Measurements from ENCODE around the gene MYL12A. TPM values are rescaled to one million over a fixed set of nuclear protein-coding genes. Genes with fewer than 3 reads are reported as not detected.

The MYL12A gene
- total and polyA plus RNA-seq, 2 of the 13 experiments (the other 11 are each of a cell fraction or from before 2014, with no cell fraction given): 261 to 277 TPM

DNA sequence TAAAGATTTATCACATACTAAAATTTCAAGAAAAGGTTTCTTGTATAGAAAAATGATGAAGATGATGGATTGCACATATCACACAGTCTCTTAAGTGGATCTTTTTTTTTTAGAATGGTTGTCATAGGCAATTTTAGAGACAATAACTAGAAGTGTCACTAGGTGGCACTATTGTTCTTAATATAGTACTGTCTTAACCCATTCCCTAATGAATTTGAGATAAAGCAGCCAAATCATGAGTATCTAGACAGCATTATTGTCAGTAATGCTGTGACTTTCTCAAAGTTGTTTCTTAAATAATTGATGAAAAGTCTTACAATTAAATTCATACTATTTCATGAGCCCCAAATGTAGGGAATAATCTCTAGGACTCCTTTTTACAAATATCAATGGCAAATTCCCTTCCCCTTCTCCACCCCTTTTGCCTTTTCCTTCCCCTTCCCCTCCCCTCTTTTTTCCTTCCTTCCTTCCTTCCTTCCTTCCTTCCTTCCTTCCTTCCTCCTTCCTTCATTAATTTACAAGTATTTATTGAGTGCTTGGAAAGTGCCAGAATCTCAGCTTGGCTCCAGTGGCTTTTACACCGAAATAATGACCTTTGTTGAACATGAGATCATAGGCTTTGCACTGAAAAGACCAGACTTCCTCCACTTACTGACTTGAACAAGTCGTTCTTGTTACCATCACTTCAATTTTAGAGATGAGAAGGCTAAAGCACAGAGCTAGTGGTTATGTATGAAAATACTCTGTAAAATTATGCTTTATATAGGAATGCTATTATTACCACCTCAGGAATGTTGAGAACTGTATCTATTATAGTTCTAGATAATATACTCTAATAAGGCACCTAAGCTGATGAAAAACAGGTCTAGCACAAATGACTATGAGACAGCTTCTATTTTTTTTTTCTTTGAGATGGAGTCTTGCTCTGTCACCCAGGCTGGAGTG, 34.1 kb downstream of the MYL12A start (continued):
- TF ChIP-seq TCF12 (IDR thresholded peaks at IDR 0.05) (no peak), TCF12 (CRISPR knock-in tag; IDR thresholded peaks at IDR 0.05) (no peak), MEIS2 (CRISPR knock-in tag; IDR thresholded peaks at IDR 0.05) (no peak), POLR2A (IDR thresholded peaks at IDR 0.05; ENCODE audit: insufficient read depth in 1 of 2, low read depth in 2 of 2, low read length in 2 of 2) (no peak), CREM (IDR thresholded peaks at IDR 0.05) (no peak), CREM (CRISPR knock-in tag; IDR thresholded peaks at IDR 0.05) (no peak), SMC3 (IDR thresholded peaks at IDR 0.05; ENCODE audit: low read length) (peak; percentile 71), ZNF644 (CRISPR knock-in tag; IDR thresholded peaks at IDR 0.05; ENCODE audit: low read depth) (no peak), PPARG (CRISPR knock-in tag; conservative IDR thresholded peaks at IDR 0.05) (0 out of 2 replicates have a peak, but pooled peaks have one; percentile 49), GABPA (IDR thresholded peaks at IDR 0.05; ENCODE audit: low read depth, low read length) (no peak), GABPA (CRISPR knock-in tag; IDR thresholded peaks at IDR 0.05; ENCODE audit: low read depth) (no peak), CCAR2 (optimal IDR thresholded peaks at IDR 0.05; ENCODE audit: low read depth, low read length) (no peak), HNRNPK (IDR thresholded peaks at IDR 0.05; ENCODE audit: low read depth, low read length, poor library complexity, severe bottlenecking) (peak; percentile 85), ZNF530 (CRISPR knock-in tag; IDR thresholded peaks at IDR 0.05; ENCODE audit: low read depth) (no peak), ADNP (CRISPR knock-in tag; IDR thresholded peaks at IDR 0.05) (no peak), MIXL1 (CRISPR knock-in tag; IDR thresholded peaks at IDR 0.05) (0 out of 2 replicates have a peak, but pooled peaks have one; percentile 19), RBM22 (optimal IDR thresholded peaks at IDR 0.05; ENCODE audit: low read length) (no peak), SALL2 (CRISPR knock-in tag; IDR thresholded peaks at IDR 0.05) (no peak)
- TF ChIP-seq, protein P1, sequence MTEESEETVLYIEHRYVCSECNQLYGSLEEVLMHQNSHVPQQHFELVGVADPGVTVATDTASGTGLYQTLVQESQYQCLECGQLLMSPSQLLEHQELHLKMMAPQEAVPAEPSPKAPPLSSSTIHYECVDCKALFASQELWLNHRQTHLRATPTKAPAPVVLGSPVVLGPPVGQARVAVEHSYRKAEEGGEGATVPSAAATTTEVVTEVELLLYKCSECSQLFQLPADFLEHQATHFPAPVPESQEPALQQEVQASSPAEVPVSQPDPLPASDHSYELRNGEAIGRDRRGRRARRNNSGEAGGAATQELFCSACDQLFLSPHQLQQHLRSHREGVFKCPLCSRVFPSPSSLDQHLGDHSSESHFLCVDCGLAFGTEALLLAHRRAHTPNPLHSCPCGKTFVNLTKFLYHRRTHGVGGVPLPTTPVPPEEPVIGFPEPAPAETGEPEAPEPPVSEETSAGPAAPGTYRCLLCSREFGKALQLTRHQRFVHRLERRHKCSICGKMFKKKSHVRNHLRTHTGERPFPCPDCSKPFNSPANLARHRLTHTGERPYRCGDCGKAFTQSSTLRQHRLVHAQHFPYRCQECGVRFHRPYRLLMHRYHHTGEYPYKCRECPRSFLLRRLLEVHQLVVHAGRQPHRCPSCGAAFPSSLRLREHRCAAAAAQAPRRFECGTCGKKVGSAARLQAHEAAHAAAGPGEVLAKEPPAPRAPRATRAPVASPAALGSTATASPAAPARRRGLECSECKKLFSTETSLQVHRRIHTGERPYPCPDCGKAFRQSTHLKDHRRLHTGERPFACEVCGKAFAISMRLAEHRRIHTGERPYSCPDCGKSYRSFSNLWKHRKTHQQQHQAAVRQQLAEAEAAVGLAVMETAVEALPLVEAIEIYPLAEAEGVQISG (CRISPR knock-in tag; IDR thresholded peaks at IDR 0.05): no peak
- TF ChIP-seq, protein P2, sequence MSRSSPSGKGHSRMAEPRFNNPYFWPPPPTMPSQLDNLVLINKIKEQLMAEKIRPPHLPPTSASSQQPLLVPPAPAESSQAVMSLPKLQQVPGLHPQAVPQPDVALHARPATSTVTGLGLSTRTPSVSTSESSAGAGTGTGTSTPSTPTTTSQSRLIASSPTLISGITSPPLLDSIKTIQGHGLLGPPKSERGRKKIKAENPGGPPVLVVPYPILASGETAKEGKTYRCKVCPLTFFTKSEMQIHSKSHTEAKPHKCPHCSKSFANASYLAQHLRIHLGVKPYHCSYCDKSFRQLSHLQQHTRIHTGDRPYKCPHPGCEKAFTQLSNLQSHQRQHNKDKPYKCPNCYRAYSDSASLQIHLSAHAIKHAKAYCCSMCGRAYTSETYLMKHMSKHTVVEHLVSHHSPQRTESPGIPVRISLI (CRISPR knock-in tag; IDR thresholded peaks at IDR 0.05; ENCODE audit: borderline replicate concordance): peak; percentile 25; the same call in 1 of the 2 replicates
- TF ChIP-seq, protein P3, sequence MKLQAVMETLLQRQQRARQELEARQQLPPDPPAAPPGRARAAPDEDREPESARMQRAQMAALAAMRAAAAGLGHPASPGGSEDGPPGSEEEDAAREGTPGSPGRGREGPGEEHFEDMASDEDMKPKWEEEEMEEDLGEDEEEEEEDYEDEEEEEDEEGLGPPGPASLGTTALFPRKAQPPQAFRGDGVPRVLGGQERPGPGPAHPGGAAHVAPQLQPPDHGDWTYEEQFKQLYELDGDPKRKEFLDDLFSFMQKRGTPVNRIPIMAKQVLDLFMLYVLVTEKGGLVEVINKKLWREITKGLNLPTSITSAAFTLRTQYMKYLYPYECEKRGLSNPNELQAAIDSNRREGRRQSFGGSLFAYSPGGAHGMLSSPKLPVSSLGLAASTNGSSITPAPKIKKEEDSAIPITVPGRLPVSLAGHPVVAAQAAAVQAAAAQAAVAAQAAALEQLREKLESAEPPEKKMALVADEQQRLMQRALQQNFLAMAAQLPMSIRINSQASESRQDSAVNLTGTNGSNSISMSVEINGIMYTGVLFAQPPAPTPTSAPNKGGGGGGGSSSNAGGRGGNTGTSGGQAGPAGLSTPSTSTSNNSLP (IDR thresholded peaks at IDR 0.05; ENCODE audit: low read depth, low read length): peak; percentile 63; the same call in 1 of the 2 replicates
